Upper lobe of left lung (tissue), 6 donors: ENCODE results near the gene HSPB2. TPM values are rescaled to one million over a fixed set of nuclear protein-coding genes. Genes with fewer than 3 reads are reported as not detected.
A peak's percentile ranks its signal among the peaks of the same experiment; 100 is the strongest.
"Not testable (repeated sequence)": the region's sequence is repeated elsewhere in the genome, so short reads cannot be mapped to it uniquely, and the experiment has no call there.

Experiments used
- ATAC-seq, 2 donors: fragments of 200-7000 bp; cut with Tn5 transposase; one replicate each; pipeline ENCODE4 v1.9.1; 2022; ENCODE audit warnings: mild to moderate bottlenecking in 2 of 2, moderate library complexity in 2 of 2; ENCODE audit not compliant: low FRiP score in 2 of 2
- DNase-seq, 2 donors: peaks; one replicate each; pipeline ENCODE4 v3.0.0-alpha.2; 2019 to 2020
- H3K27ac ChIP-seq, 4 donors: fragments of 200-600 bp; sonication (generic); one replicate each; pipeline ENCODE4 v1.5.1; 2016 to 2019
- H3K27me3 ChIP-seq, 4 donors: fragments of 200-600 bp; sonication (generic); one replicate each; pipeline ENCODE4 v1.5.1; 2017 to 2019
- H3K36me3 ChIP-seq, 4 donors: fragments of 200-600 bp; sonication (generic); one replicate each; pipeline ENCODE4 v1.5.1; 2016 to 2019
- H3K4me1 ChIP-seq, 4 donors: fragments of 200-600 bp; sonication (generic); one replicate each; pipeline ENCODE4 v1.5.1; 2018 to 2019
- H3K4me3 ChIP-seq, 4 donors: fragments of 200-600 bp; sonication (generic); one replicate each; pipeline ENCODE4 v1.5.1; 2017 to 2019; ENCODE audit warnings: mild to moderate bottlenecking in 2 of 4, moderate library complexity in 1 of 4
- H3K9me3 ChIP-seq, 4 donors: fragments of 200-600 bp; sonication (generic); one replicate each; pipeline ENCODE4 v1.5.1; 2018 to 2019
- CTCF ChIP-seq, 6 experiments: fragments of 450-650 bp in 4 of 6; fragments of 200-600 bp in 2 of 6; sonication (generic) in 2 of 6; IDR thresholded peaks; one replicate each; pipeline ENCODE4 v1.5.1; 2016 to 2019; ENCODE audit warnings: antibody characterized with exemption in 6 of 6
- EP300 ChIP-seq, 4 donors: sonication (generic); formaldehyde crosslinking; IDR thresholded peaks; one replicate each; pipeline ENCODE4 v1.5.1; 2017; ENCODE audit warnings: antibody characterized with exemption in 4 of 4, control low read depth in 2 of 4
- POLR2A ChIP-seq, 4 donors: fragments of 450-650 bp; IDR thresholded peaks; one replicate each; pipeline ENCODE4 v1.5.1; 2016 to 2017; ENCODE audit warnings: antibody characterized with exemption in 4 of 4, mild to moderate bottlenecking in 2 of 4
- POLR2AphosphoS5 ChIP-seq, 2 donors: sonication (generic); formaldehyde crosslinking; IDR thresholded peaks; one replicate each; pipeline ENCODE4 v1.5.1; 2017; ENCODE audit warnings: antibody characterized with exemption in 2 of 2
- WGBS, 2 donors: methylation state at CpG; one replicate each; pipeline ENCODE4 v1.1.5; 2017 to 2018; 5-methylcytosine and 5-hydroxymethylcytosine counted together
- total RNA-seq, 6 donors: library from RNA; depleted of rRNA in 4 of 6; stranded (reverse); fragments of >200 nt in 4 of 6; gene quantifications; one replicate each; pipeline versions ENCODE4 v1.1.0 to v1.2.1, GENCODE V29; 2016 to 2021
- donor health status: DM: no; HTN: no; CAD: no; lungs with moderate emphysema.
- donor health status: DM: no; HTN: yes; CAD: no; lungs with severe emphysema.

HSPB2 gene
- total RNA-seq, 6 donors from 2014 or later: 0.61 to 6.5 (median 1.9) TPM; not detected in 2

- peak; percentile 97 to 99 for ATAC-seq
- Histone ChIP-seq H3K27me3 (no peaks in the 10 kb centered on the region), H3K27ac (peak overlapping the region; percentile 80 to 90 (median 86)), H3K9me3 (no peaks in the 10 kb centered on the region), H3K36me3 (no peaks in the 10 kb centered on the region), H3K4me3 (peak overlapping the region; percentile 9 to 55 (median 45)), H3K4me1 (peaks cover 19 to 41% (median 30%) of the 10 kb centered on the region in 4 donors)
- WGBS, 2 donors: 1% methylated on average over 15 to 39 of the region's 47 CpGs
- TF ChIP-seq POLR2A (IDR thresholded peaks at IDR 0.05) (peak in 1 of 4 donors; percentile 57), EP300 (IDR thresholded peaks at IDR 0.05) (no peak), POLR2AphosphoS5 (IDR thresholded peaks at IDR 0.05) (peak; percentile 41 to 69), CTCF (IDR thresholded peaks at IDR 0.05) (peak in 2 of 6 experiments; percentile 32 to 44)
- DNase-seq: peak; percentile 98 to 99
These were observed 14.2 kb downstream of the HSPB2 start for GRCh38 chr11:111926505-111927391.

DNA sequence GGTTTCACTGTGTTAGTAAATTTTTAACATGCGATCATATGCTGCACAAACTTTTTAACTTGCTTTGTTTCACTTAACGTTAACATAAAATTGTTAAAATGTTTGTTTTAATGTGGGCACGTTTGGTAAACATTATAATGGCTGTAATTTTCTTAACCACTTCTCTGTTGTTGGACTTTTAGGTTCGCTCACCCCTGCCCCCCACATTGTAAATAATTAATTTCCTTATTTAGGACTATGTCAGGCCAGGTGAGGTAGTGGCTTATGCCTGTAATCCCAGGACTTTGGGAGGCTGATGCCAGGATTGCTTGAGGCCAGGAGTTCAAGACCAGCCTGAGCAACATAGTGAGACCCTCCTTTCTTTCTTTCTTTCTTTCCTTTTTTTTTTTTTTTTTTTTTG is 17.9 kb downstream of the HSPB2 start:
- H3K27ac ChIP-seq: no peak overlapping the region
- 63 to 70% methylated on average over 4 of the region's 4 CpGs for WGBS, 2 donors
- TF ChIP-seq POLR2A (IDR thresholded peaks at IDR 0.05) (no peak), EP300 (IDR thresholded peaks at IDR 0.05) (no peak), CTCF (IDR thresholded peaks at IDR 0.05) (no peak)
- DNase-seq (no peak), ATAC-seq (no peak)
- H3K27me3 ChIP-seq: no peaks in the 10 kb centered on the region
- no peaks in the 10 kb centered on the region for H3K9me3 ChIP-seq
- no peak overlapping the region for H3K4me3 ChIP-seq
- H3K36me3 ChIP-seq: no peaks in the 10 kb centered on the region
- peaks cover 9 to 28% (median 12%) of the 10 kb centered on the region in 4 donors for H3K4me1 ChIP-seq

GRCh38 chr11:111932611-111932950 is 20.0 kb downstream of the HSPB2 start:
- no peaks in the 10 kb centered on the region for H3K27me3 ChIP-seq
- peaks cover 10 to 36% (median 17%) of the 10 kb centered on the region in 4 donors for H3K4me1 ChIP-seq
- TF ChIP-seq POLR2AphosphoS5 (IDR thresholded peaks at IDR 0.05) (no peak), POLR2A (IDR thresholded peaks at IDR 0.05) (no peak), EP300 (IDR thresholded peaks at IDR 0.05) (no peak), CTCF (IDR thresholded peaks at IDR 0.05) (no peak)
- 75 to 83% methylated on average over 2 of the region's 2 CpGs for WGBS, 2 donors
- H3K4me3 ChIP-seq: no peak overlapping the region
- no peaks in the 10 kb centered on the region for H3K36me3 ChIP-seq
- H3K9me3 ChIP-seq: no peaks in the 10 kb centered on the region
- ATAC-seq (no peak), DNase-seq (no peak)
- no peak overlapping the region for H3K27ac ChIP-seq

DNA sequence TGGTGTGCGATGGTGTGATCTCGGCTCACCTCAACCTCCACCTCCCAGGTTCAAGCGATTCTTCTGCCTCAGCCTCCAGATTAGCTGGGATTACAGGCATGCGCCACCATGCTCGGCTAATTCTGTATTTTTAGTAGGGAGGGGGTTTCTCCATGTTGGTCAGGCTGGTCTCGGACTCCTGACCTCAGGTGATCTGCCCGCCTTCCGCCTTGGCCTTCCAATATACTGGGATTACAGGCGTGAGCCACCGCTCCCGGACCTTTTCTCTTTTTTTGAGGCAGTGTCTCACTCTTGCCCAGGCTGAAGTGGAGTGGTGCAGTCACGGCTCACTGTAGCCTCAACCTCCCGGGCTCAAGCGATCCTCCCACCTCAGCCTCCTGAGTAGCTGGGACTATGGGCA is 20.6 kb downstream of the HSPB2 start:
- H3K4me1 ChIP-seq: peaks cover 9 to 35% (median 22%) of the 10 kb centered on the region in 4 donors
- WGBS, 2 donors: 95 to 97% methylated on average over 14 of the region's 14 CpGs
- H3K27me3 ChIP-seq, DNase-seq, ATAC-seq, H3K4me3 ChIP-seq, H3K36me3 ChIP-seq, H3K9me3 ChIP-seq, H3K27ac ChIP-seq: not testable (repeated sequence)

DNA sequence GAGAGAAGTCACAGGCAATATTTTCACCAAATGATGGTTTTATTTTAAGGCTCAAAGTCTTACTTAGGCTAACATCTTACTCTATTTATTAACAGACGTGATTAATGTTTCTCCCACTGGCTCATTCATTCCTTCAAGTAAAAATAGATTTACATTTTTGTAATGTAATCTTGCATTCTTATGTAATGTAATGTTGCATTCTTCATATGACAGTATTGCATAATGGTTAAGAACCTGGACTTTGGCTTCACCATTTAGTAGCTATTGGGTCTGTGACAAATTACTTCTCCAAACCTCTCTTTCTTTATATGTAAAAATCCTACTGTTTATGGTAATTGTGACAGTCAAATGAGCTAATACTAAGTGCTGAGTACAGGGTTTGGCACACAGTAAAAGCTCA is 21.3 kb downstream of the HSPB2 start:
- WGBS, 2 donors: 44 to 63% methylated on average over 1 of the region's 1 CpG
- ATAC-seq: no peak

More for the DNA sequence above, 21.3 kb downstream of the HSPB2 start:
- no peaks in the 10 kb centered on the region for H3K27me3 ChIP-seq
- no peak for DNase-seq
- no peak overlapping the region for H3K4me3 ChIP-seq
- H3K4me1 ChIP-seq: peaks cover 12 to 35% (median 29%) of the 10 kb centered on the region in 4 donors
- H3K9me3 ChIP-seq: no peaks in the 10 kb centered on the region
- TF ChIP-seq EP300 (IDR thresholded peaks at IDR 0.05) (no peak), CTCF (IDR thresholded peaks at IDR 0.05) (no peak), POLR2A (IDR thresholded peaks at IDR 0.05) (no peak)
- H3K27ac ChIP-seq: peak overlapping the region in 1 of 4 donors; percentile 6
- no peaks in the 10 kb centered on the region for H3K36me3 ChIP-seq
